ENCODE data around the gene TLE1.

TLE1 gene

DNA sequence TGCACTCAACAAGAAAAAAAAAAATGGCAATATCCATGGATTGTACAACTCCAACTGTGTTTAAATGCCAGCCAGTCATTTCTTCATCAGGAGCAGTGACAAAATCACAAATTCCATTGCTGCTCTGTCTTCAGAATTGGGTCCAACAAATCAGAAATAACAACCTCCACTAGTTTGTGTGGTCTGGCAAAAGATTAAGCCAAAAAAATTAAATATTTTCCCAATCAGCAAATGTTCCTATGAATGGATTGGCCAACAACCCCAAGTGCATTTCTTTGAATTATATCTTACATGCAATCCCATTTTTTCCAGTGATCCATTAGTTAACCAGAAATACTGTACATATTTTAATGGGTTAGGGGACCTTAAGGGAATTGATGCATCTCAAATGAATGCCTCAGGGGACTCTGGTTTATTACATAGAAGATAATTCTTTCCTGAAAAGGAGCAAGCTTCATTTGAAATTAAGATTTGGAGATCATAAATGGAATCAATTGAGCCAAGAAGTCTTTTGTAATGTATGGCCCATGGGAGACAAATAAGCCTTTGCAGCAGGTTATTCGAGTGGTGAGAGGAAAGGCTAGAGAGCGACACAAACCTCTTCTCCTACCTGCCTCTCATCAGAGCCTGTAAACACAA, 131.8 kb downstream of the TLE1 start:
- no peaks in the 10 kb centered on the region for H3K79me2 ChIP-seq (ENCODE audit: insufficient read depth, low read length)
- H3K9me2 ChIP-seq (replicated peaks; ENCODE audit: low read depth, low read length), result no peaks in the 10 kb centered on the region
- H3K4me2 ChIP-seq (ENCODE audit: low read depth, low read length, poor library complexity, severe bottlenecking), result no peak overlapping the region
- H3K27me3 ChIP-seq (ENCODE audit: insufficient read depth, low read length, poor library complexity, severe bottlenecking), result no peaks in the 10 kb centered on the region
- no peaks in the 10 kb centered on the region for H3F3A ChIP-seq (ENCODE audit: low read depth)
- TF ChIP-seq, protein P1, sequence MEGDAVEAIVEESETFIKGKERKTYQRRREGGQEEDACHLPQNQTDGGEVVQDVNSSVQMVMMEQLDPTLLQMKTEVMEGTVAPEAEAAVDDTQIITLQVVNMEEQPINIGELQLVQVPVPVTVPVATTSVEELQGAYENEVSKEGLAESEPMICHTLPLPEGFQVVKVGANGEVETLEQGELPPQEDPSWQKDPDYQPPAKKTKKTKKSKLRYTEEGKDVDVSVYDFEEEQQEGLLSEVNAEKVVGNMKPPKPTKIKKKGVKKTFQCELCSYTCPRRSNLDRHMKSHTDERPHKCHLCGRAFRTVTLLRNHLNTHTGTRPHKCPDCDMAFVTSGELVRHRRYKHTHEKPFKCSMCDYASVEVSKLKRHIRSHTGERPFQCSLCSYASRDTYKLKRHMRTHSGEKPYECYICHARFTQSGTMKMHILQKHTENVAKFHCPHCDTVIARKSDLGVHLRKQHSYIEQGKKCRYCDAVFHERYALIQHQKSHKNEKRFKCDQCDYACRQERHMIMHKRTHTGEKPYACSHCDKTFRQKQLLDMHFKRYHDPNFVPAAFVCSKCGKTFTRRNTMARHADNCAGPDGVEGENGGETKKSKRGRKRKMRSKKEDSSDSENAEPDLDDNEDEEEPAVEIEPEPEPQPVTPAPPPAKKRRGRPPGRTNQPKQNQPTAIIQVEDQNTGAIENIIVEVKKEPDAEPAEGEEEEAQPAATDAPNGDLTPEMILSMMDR (conservative IDR thresholded peaks at IDR 0.05; ENCODE audit: low read length), result no peak
- TF ChIP-seq EZH2phosphoT487 (IDR thresholded peaks at IDR 0.05; ENCODE audit: borderline replicate concordance), result no peak
- H3K9ac ChIP-seq (ENCODE audit: low read depth, low read length, poor library complexity, severe bottlenecking), result no peak overlapping the region
- no peaks in the 10 kb centered on the region for H3K4me1 ChIP-seq (ENCODE audit: insufficient read depth, low read length, poor library complexity, severe bottlenecking)
- no peak overlapping the region for H2AFZ ChIP-seq (ENCODE audit: low read length)
- H3K4me3 ChIP-seq (ENCODE audit: low read length, poor library complexity, severe bottlenecking), result no peak overlapping the region
- H3K36me3 ChIP-seq (ENCODE audit: insufficient read depth, low read length), result no peaks in the 10 kb centered on the region
- H4K20me1 ChIP-seq (ENCODE audit: insufficient read depth, low read length, poor library complexity, severe bottlenecking), result no peaks in the 10 kb centered on the region
- H3K9me3 ChIP-seq (ENCODE audit: insufficient read depth, low read depth, low read length), result no peaks in the 10 kb centered on the region

DNA sequence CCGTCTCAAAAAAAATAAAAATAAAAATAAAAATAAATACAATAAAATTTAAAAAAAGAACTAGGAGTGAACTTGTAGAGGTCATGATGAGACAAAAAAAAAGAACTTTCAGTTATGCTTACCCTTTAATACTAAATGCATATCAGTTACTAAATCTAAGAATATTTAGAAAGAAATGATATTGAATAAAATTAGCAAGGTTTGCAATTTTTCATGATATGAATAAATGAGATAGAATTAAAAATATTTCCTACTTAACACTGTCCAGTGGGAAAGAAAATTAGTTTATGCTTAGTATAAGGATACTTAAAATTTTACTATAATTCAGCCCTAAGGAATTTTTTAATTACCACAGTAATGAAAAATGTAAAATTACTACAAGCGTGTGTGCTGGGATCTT, 132.4 kb downstream of the TLE1 start:
- Histone ChIP-seq H3K9me3 (ENCODE audit: insufficient read depth, low read depth, low read length) (no peaks in the 10 kb centered on the region), H3K27me3 (ENCODE audit: insufficient read depth, low read length, poor library complexity, severe bottlenecking) (no peaks in the 10 kb centered on the region), H3K4me2 (ENCODE audit: low read depth, low read length, poor library complexity, severe bottlenecking) (no peak overlapping the region), H3K79me2 (ENCODE audit: insufficient read depth, low read length) (no peaks in the 10 kb centered on the region), H3F3A (ENCODE audit: low read depth) (no peaks in the 10 kb centered on the region), H3K4me1 (ENCODE audit: insufficient read depth, low read length, poor library complexity, severe bottlenecking) (no peaks in the 10 kb centered on the region), H2AFZ (ENCODE audit: low read length) (no peak overlapping the region), H3K9ac (ENCODE audit: low read depth, low read length, poor library complexity, severe bottlenecking) (no peak overlapping the region), H3K9me2 (replicated peaks; ENCODE audit: low read depth, low read length) (no peaks in the 10 kb centered on the region), H3K4me3 (ENCODE audit: low read length, poor library complexity, severe bottlenecking) (no peak overlapping the region), H3K36me3 (ENCODE audit: insufficient read depth, low read length) (no peaks in the 10 kb centered on the region), H4K20me1 (ENCODE audit: insufficient read depth, low read length, poor library complexity, severe bottlenecking) (no peaks in the 10 kb centered on the region)
- TF ChIP-seq EZH2phosphoT487 (IDR thresholded peaks at IDR 0.05; ENCODE audit: borderline replicate concordance), result no peak
- TF ChIP-seq, protein P1 (conservative IDR thresholded peaks at IDR 0.05; ENCODE audit: low read length), result no peak

DNA sequence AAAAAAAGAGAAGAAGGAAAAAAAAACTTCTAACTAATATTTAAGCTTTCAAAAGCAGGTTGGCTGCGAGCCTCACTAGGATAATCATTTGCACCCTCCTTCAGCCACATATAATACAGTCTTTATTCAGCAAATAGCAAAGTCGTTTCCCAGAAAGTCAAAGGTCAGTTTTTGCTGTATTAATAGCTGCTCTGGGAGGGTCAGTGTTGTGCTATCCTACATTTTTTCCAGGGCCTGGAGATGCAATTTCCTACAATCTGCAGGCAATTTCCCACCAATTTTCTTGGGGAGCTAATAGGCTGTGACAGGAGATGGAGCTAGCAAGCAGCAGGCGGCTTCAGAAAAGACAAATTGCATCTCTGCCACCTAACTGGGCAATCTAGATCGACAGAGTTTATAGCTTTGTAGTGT, 136.8 kb downstream of the TLE1 start:
- Histone ChIP-seq H3K79me2 (ENCODE audit: insufficient read depth, low read length) (no peaks in the 10 kb centered on the region), H3K9me3 (ENCODE audit: insufficient read depth, low read depth, low read length) (no peaks in the 10 kb centered on the region), H2AFZ (ENCODE audit: low read length) (no peak overlapping the region), H3K9ac (ENCODE audit: low read depth, low read length, poor library complexity, severe bottlenecking) (no peak overlapping the region), H3K27me3 (ENCODE audit: insufficient read depth, low read length, poor library complexity, severe bottlenecking) (no peaks in the 10 kb centered on the region), H3K4me1 (ENCODE audit: insufficient read depth, low read length, poor library complexity, severe bottlenecking) (no peaks in the 10 kb centered on the region), H4K20me1 (ENCODE audit: insufficient read depth, low read length, poor library complexity, severe bottlenecking) (no peaks in the 10 kb centered on the region), H3F3A (ENCODE audit: low read depth) (no peaks in the 10 kb centered on the region), H3K4me2 (ENCODE audit: low read depth, low read length, poor library complexity, severe bottlenecking) (no peak overlapping the region), H3K4me3 (ENCODE audit: low read length, poor library complexity, severe bottlenecking) (no peak overlapping the region), H3K9me2 (replicated peaks; ENCODE audit: low read depth, low read length) (no peaks in the 10 kb centered on the region), H3K36me3 (ENCODE audit: insufficient read depth, low read length) (no peaks in the 10 kb centered on the region)
- no peak for TF ChIP-seq EZH2phosphoT487 (IDR thresholded peaks at IDR 0.05; ENCODE audit: borderline replicate concordance)
- TF ChIP-seq, protein P1 (conservative IDR thresholded peaks at IDR 0.05; ENCODE audit: low read length), result no peak

Data from Loucy (cell line).